Smooth muscle cell (in vitro differentiated cells): ENCODE measurements around the gene SLC9C2. TPM values are rescaled to one million over a fixed set of nuclear protein-coding genes. Genes with fewer than 3 reads are reported as not detected.
A peak's percentile ranks its signal among the peaks of the same experiment; 100 is the strongest.

Experiments
- DNase-seq: peaks from one replicate; lab custom pipeline; 2025; ENCODE audit not compliant: unreplicated experiment; lab: John Stamatoyannopoulos, UW
- H2AFZ ChIP-seq: fragments of 200-600 bp; sonication (generic); 2 replicates; pipeline ENCODE4 v1.6.0; 2016; ENCODE audit warnings: antibody characterized with exemption, low read depth, mild to moderate bottlenecking
- H3F3A ChIP-seq: fragments of 200-600 bp; sonication (generic); 2 replicates; pipeline ENCODE4 v1.6.0; 2017; ENCODE audit warnings: antibody characterized with exemption, low read depth
- H3K27ac ChIP-seq: fragments of 200-600 bp; sonication (generic); 2 replicates; pipeline ENCODE4 v1.5.1; 2016; ENCODE audit warnings: low read depth, mild to moderate bottlenecking
- H3K27me3 ChIP-seq: fragments of 200-600 bp; sonication (generic); 2 replicates; pipeline ENCODE4 v1.6.1; 2016; ENCODE audit warnings: low read depth, mild to moderate bottlenecking
- H3K36me3 ChIP-seq: fragments of 200-600 bp; sonication (generic); 2 replicates; pipeline ENCODE4 v1.5.1; 2016; ENCODE audit warnings: low read depth
- H3K4me1 ChIP-seq: fragments of 200-600 bp; sonication (generic); 2 replicates; pipeline ENCODE4 v1.5.1; 2016; ENCODE audit warnings: low read depth
- H3K4me2 ChIP-seq: fragments of 200-600 bp; sonication (generic); 2 replicates; pipeline ENCODE4 v1.6.0; 2016; ENCODE audit warnings: mild to moderate bottlenecking
- H3K4me3 ChIP-seq: fragments of 200-600 bp; sonication (generic); 2 replicates; pipeline ENCODE4 v1.5.1; 2016; ENCODE audit warnings: mild to moderate bottlenecking
- H3K79me2 ChIP-seq: fragments of 200-600 bp; sonication (generic); 2 replicates; pipeline ENCODE4 v1.6.0; 2016; ENCODE audit warnings: low read depth, mild to moderate bottlenecking
- H3K9ac ChIP-seq: fragments of 200-600 bp; sonication (generic); 2 replicates; pipeline ENCODE4 v1.6.0; 2016; ENCODE audit warnings: low read depth
- H3K9me3 ChIP-seq: fragments of 200-600 bp; sonication (generic); replicated peaks from 2 replicates; pipeline ENCODE4 v1.5.1; 2016; ENCODE audit warnings: low read depth
- H4K20me1 ChIP-seq: fragments of 200-600 bp; sonication (generic); 2 replicates; pipeline ENCODE4 v1.6.0; 2016; ENCODE audit warnings: low read depth
- WGBS: methylation state at CpG from one replicate; pipeline ENCODE4 v1.1.7; 2016; ENCODE audit warnings: low lambda C conversion rate; 5-methylcytosine and 5-hydroxymethylcytosine counted together
- polyA plus RNA-seq: library from polyadenylated mRNA; unstranded; fragments of >200 nt; fragmentation: Nextera tagmentation; extraction: Ambion mirVana; gene quantifications from 2 replicates; pipeline ENCODE4 v1.2.1, GENCODE V29; 2016
- total RNA-seq: library from RNA; depleted of rRNA; stranded (reverse); fragments of >200 nt; gene quantifications from 2 replicates; pipeline ENCODE4 v1.2.3, GENCODE V29; 2014
- TF ChIP-seq, protein P1 (sequence below): fragments of 200-600 bp; sonication (generic); IDR thresholded peaks from 2 replicates; pipeline ENCODE4 v1.5.1; 2017; ENCODE audit warnings: borderline replicate concordance, mild to moderate bottlenecking, antibody characterized with exemption; ENCODE audit not compliant: insufficient read depth, poor library complexity, severe bottlenecking

Gene SLC9C2
- total and polyA plus RNA-seq, 2 experiments from 2014 or later, result 0.35 TPM; not detected in 1

DNA sequence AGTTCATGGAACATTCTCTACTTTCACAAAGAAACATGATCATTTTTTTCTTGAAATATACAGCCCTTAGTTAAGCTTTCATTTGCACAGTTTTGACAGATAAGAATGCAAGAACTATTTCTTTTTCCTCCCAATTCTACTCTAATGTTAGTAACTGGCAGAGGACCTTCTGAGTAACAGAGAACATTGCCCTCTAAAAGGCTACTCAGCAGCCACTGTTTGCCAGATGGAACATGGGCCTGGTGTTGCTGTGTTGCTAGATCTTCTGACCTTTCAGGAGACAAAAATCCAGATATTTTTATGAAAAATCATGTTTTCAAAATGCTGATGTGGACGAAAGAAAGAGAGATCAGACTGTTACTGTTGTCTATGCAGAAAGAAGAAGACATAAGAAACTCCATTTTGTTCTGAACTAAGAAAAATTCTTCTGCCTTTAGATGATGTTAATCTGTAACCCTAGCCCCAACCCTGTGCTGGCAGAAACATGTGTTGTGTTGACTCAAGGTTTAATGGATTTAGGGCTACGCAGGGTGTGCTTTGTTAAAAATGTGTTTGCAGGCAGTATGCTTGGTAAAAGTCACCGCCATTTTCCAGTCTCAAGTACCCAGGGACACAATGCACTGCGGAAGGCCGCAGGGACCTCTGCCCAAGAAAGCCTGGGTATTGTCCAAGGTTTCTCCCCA is 128.6 kb downstream of the SLC9C2 start:
- H2AFZ ChIP-seq, result no peak overlapping the region
- H3K4me1 ChIP-seq, result peaks cover 36% of the 10 kb centered on the region
- no peaks in the 10 kb centered on the region for H3K27me3 ChIP-seq
- 17% methylated on average over 5 of the region's 5 CpGs for WGBS
- H3K79me2 ChIP-seq, result peaks cover 37% of the 10 kb centered on the region
- DNase-seq, result no peak
- H3F3A ChIP-seq, result peaks cover 16% of the 10 kb centered on the region
- H3K9me3 ChIP-seq, result no peaks in the 10 kb centered on the region
- peak overlapping the region; percentile 31 for H3K9ac ChIP-seq
- peaks cover 12% of the 10 kb centered on the region for H4K20me1 ChIP-seq
- peak overlapping the region; percentile 94 for H3K27ac ChIP-seq
- TF ChIP-seq, protein P1, sequence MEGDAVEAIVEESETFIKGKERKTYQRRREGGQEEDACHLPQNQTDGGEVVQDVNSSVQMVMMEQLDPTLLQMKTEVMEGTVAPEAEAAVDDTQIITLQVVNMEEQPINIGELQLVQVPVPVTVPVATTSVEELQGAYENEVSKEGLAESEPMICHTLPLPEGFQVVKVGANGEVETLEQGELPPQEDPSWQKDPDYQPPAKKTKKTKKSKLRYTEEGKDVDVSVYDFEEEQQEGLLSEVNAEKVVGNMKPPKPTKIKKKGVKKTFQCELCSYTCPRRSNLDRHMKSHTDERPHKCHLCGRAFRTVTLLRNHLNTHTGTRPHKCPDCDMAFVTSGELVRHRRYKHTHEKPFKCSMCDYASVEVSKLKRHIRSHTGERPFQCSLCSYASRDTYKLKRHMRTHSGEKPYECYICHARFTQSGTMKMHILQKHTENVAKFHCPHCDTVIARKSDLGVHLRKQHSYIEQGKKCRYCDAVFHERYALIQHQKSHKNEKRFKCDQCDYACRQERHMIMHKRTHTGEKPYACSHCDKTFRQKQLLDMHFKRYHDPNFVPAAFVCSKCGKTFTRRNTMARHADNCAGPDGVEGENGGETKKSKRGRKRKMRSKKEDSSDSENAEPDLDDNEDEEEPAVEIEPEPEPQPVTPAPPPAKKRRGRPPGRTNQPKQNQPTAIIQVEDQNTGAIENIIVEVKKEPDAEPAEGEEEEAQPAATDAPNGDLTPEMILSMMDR, result no peak
- H3K4me3 ChIP-seq, result peak overlapping the region; percentile 60
- peak overlapping the region; percentile 88 for H3K4me2 ChIP-seq
- peaks cover 8% of the 10 kb centered on the region for H3K36me3 ChIP-seq

DNA sequence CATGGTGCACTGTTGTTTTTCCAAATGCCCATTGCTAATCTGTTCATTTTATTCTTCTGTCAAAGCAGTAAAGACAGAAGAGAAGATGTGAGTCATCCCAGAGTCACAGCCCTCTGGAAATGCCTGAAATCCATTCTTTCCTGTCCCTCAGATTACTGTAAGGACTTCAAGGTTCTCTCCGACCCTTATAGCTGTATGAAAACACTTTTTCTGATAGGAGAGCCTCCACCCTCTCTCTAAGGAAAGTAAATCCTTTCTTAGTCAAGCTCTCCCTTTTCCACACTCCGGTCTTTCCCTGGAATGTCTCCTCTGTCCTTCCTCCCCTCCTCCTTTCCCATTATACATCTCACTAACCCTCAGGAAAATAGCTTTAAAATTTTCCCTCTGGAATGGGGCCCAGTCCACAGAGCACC is 129.3 kb downstream of the SLC9C2 start:
- Histone ChIP-seq H3F3A (peaks cover 16% of the 10 kb centered on the region), H4K20me1 (peaks cover 6% of the 10 kb centered on the region), H3K9me3 (no peaks in the 10 kb centered on the region), H3K27me3 (no peaks in the 10 kb centered on the region), H3K27ac (peak overlapping the region; percentile 94), H3K79me2 (peaks cover 37% of the 10 kb centered on the region), H3K4me3 (no peak overlapping the region), H3K4me1 (peaks cover 30% of the 10 kb centered on the region), H3K9ac (peak overlapping the region; percentile 31), H2AFZ (no peak overlapping the region), H3K4me2 (peak overlapping the region; percentile 88), H3K36me3 (peaks cover 10% of the 10 kb centered on the region)
- DNase-seq, result no peak
- 2% methylated on average over 2 of the region's 2 CpGs for WGBS
- TF ChIP-seq, protein P1, result no peak

DNA sequence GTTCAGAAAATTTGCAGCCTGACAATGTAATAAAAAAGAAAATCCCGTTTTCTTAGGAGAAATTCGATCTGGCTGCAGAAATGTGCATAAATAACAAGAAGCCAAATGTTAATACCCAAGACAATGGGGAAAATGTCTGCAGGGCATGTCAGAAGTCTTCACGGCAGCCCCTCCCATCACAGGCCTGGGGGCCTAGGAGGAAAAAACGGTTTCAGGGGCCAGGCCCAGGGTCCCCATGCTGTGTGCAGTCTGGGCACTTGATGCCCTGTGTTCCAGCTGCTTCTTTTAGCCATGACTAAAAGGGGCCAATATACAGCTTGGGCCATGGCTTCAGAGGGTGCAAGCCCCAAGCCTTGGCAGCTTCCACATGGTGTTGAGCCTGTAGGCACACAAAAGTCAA is 132.3 kb downstream of the SLC9C2 start:
- Histone ChIP-seq H2AFZ (no peak overlapping the region), H3K36me3 (peaks cover 10% of the 10 kb centered on the region), H3K27me3 (no peaks in the 10 kb centered on the region), H4K20me1 (no peaks in the 10 kb centered on the region), H3K79me2 (peaks cover 50% of the 10 kb centered on the region), H3K27ac (no peak overlapping the region), H3K9me3 (peaks cover 8% of the 10 kb centered on the region), H3F3A (peaks cover 16% of the 10 kb centered on the region), H3K9ac (no peak overlapping the region), H3K4me2 (no peak overlapping the region), H3K4me1 (peaks cover 21% of the 10 kb centered on the region), H3K4me3 (no peak overlapping the region)
- 100% methylated on average over 4 of the region's 4 CpGs for WGBS
- no peak for DNase-seq
- TF ChIP-seq, protein P1, result no peak

DNA sequence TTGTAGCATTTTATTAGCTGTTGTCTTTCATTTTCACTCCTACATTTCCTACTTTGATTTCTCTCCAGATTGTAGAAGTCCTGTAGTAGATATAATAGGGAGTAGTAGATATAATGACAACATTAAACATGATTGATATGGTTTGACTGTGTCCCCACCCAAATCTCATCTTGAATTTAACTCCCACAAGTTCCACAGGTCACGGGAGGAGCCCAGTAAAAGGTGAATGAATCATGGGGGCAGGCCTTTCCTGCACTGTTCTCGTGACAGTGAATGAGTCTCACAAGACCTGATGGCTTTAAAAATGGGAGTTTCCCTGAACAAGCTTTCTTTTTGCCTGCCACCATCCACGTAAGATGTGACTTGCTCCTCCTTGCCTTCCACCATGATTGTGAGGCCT is 133.2 kb downstream of the SLC9C2 start:
- Histone ChIP-seq H3K9me3 (peaks cover 8% of the 10 kb centered on the region), H3K27me3 (no peaks in the 10 kb centered on the region), H3K4me1 (peaks cover 13% of the 10 kb centered on the region), H3K36me3 (peaks cover 10% of the 10 kb centered on the region), H3F3A (peaks cover 9% of the 10 kb centered on the region), H3K79me2 (peaks cover 60% of the 10 kb centered on the region), H3K4me3 (no peak overlapping the region), H2AFZ (no peak overlapping the region), H3K9ac (no peak overlapping the region), H4K20me1 (no peaks in the 10 kb centered on the region), H3K27ac (no peak overlapping the region), H3K4me2 (no peak overlapping the region)
- TF ChIP-seq, protein P1, result no peak
- WGBS, result 97% methylated on average over 3 of the region's 3 CpGs
- no peak for DNase-seq
